Caco-2 (cell line): ENCODE results near the gene CS. TPM values are rescaled to one million over a fixed set of nuclear protein-coding genes. Genes with fewer than 3 reads are reported as not detected.

Source experiments
- BruUV-seq: library from RNA; stranded (reverse); fragments of 400-500 nt; replicated peaks from 2 replicates; lab custom pipeline; 2021; lab: Mats Ljungman, UMichigan
- CTCF ChIA-PET: fragments of 300-600 bp; sonication (Branson Sonifier 250); formaldehyde crosslinking; loops from one replicate; lab custom pipeline; 2022; ENCODE audit warnings: antibody characterized with exemption; lab: Charles Lee
- POLR2A ChIA-PET: fragments of 300-600 bp; sonication (Branson Sonifier 250); formaldehyde crosslinking; loops from one replicate; lab custom pipeline; 2022; ENCODE audit warnings: antibody characterized with exemption; lab: Charles Lee
- DNase-seq, 2 experiments: peaks; one replicate each; pipeline versions ENCODE4 v3.0.0 to v3.0.0-alpha.2; 2020 to 2022
- H3K27me3 ChIP-seq: replicated peaks from 2 replicates; pipeline ENCODE4 v1.6.0; 2011; ENCODE audit warnings: low read length; ENCODE audit not compliant: control insufficient read depth, insufficient read depth
- H3K36me3 ChIP-seq: 2 replicates; pipeline ENCODE4 v1.5.1; 2011; ENCODE audit warnings: low read length; ENCODE audit not compliant: control insufficient read depth, insufficient read depth
- H3K4me1 ChIP-seq: fragments of 250-450 bp; sonication (Bioruptor Pico); 2 replicates; pipeline ENCODE4 v1.5.1; 2020; ENCODE audit warnings: mild to moderate bottlenecking
- H3K4me3 ChIP-seq: 2 replicates; pipeline ENCODE4 v1.5.1; 2011; ENCODE audit warnings: low read depth, mild to moderate bottlenecking, control low read depth, low read length
- H3K9me3 ChIP-seq: fragments of 250-450 bp; sonication (Bioruptor Pico); 2 replicates; pipeline ENCODE4 v1.5.1; 2020; ENCODE audit warnings: mild to moderate bottlenecking, moderate library complexity
- H3K27ac Mint-ChIP-seq: one replicate; pipeline ENCODE4 v1.8.0; 2022; ENCODE audit warnings: mixed read lengths; ENCODE audit not compliant: unreplicated experiment
- H3K27me3 Mint-ChIP-seq: one replicate; pipeline ENCODE4 v1.8.0; 2022; ENCODE audit warnings: mixed read lengths; ENCODE audit not compliant: insufficient read depth, unreplicated experiment
- H3K36me3 Mint-ChIP-seq: one replicate; pipeline ENCODE4 v1.8.0; 2022; ENCODE audit warnings: mild to moderate bottlenecking, mixed read lengths; ENCODE audit not compliant: insufficient read depth, unreplicated experiment
- H3K4me1 Mint-ChIP-seq: one replicate; pipeline ENCODE4 v1.8.0; 2022; ENCODE audit warnings: low read depth, mixed read lengths; ENCODE audit not compliant: unreplicated experiment
- H3K4me3 Mint-ChIP-seq: one replicate; pipeline ENCODE4 v1.8.0; 2022; ENCODE audit warnings: mild to moderate bottlenecking, moderate library complexity, mixed read lengths; ENCODE audit not compliant: unreplicated experiment
- H3K9me3 Mint-ChIP-seq: one replicate; pipeline ENCODE4 v1.8.0; 2022; ENCODE audit warnings: mixed read lengths; ENCODE audit not compliant: unreplicated experiment
- CTCF ChIP-seq, 2 experiments: fragments of 200-600 bp in 1 of 2; IDR thresholded peaks; 1 replicate in 1 of 2; 2 replicates in 1 of 2; pipeline versions ENCODE4 v1.5.1 to v1.8.0; 2011 to 2022; ENCODE audit warnings: antibody characterized with exemption in 1 of 2, control low read depth in 1 of 2, inconsistent platforms in 1 of 2, low read depth in 1 of 2, low read length in 1 of 2, mild to moderate bottlenecking in 1 of 2, moderate library complexity in 1 of 2; ENCODE audit not compliant: insufficient read depth in 1 of 2, severe bottlenecking in 1 of 2, unreplicated experiment in 1 of 2
- intact Hi-C: fragments of 100-400 bp; cut with micrococcal nuclease; formaldehyde crosslinking; loops from one replicate; pipeline ENCODE4 v1.10.0; 2022; ENCODE audit not compliant: unreplicated experiment
- total RNA-seq: library from RNA; stranded (reverse); gene quantifications from 2 replicates; pipeline ENCODE4 v1.2.3, GENCODE V29; 2022

CS gene
- total RNA-seq, 1 experiment from 2014 or later, result 241 TPM

- H3K36me3 ChIP-seq, result no peaks in the 10 kb centered on the region
- no peak overlapping the region for H3K4me3 ChIP-seq
- DNase-seq, result no peak
- POLR2A ChIA-PET, result no interaction called here
- H3K27me3 Mint-ChIP-seq, result no peaks in the 10 kb centered on the region
- H3K9me3 ChIP-seq, result no peaks in the 10 kb centered on the region
- no peak overlapping the region for H3K27ac Mint-ChIP-seq
- no peak for TF ChIP-seq CTCF (IDR thresholded peaks at IDR 0.05; ENCODE audit: insufficient read depth in 1 of 2, low read depth in 1 of 2, low read length in 1 of 2, severe bottlenecking in 1 of 2, unreplicated experiment in 1 of 2)
- CTCF ChIA-PET, result no interaction called here
- H3K4me1 Mint-ChIP-seq, result peaks cover 9% of the 10 kb centered on the region
- H3K9me3 Mint-ChIP-seq, result no peaks in the 10 kb centered on the region
- H3K36me3 Mint-ChIP-seq, result peaks cover 36% of the 10 kb centered on the region
- BruUV-seq, result no TSS peak
- no peaks in the 10 kb centered on the region for H3K27me3 ChIP-seq
- H3K4me3 Mint-ChIP-seq, result no peak overlapping the region
- intact Hi-C loops, result no loop called here
- H3K4me1 ChIP-seq, result peaks cover 10% of the 10 kb centered on the region
These were observed 4.9 kb upstream of the CS start for GRCh38 chr12:56304872-56305590.

DNA sequence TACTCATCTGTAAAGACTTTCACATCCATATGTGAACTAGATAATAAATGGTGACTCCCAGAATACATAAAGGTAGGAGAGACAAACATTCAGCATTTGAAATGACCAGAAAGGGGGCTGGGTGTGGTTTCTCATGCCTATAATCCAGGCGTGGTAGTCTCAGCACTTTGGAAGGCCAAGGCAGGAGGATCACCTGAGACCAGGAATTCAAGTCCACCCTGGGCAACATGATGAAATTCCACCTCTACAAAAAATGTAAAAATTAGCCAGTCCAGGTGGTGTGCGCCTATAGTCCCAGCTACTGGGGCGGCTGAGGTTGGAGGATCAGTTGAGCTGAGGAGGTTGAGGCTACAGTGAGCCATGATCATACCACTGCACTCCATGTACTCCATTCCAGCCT is 4.1 kb upstream of the CS start:
- H3K4me1 ChIP-seq, result peaks cover 10% of the 10 kb centered on the region
- POLR2A ChIA-PET, result no interaction called here
- no peak for TF ChIP-seq CTCF (IDR thresholded peaks at IDR 0.05; ENCODE audit: insufficient read depth in 1 of 2, low read depth in 1 of 2, low read length in 1 of 2, severe bottlenecking in 1 of 2, unreplicated experiment in 1 of 2)
- no peaks in the 10 kb centered on the region for H3K36me3 ChIP-seq
- Mint-ChIP-seq H3K27me3 (no peaks in the 10 kb centered on the region), H3K9me3 (no peaks in the 10 kb centered on the region), H3K27ac (no peak overlapping the region), H3K36me3 (peaks cover 39% of the 10 kb centered on the region), H3K4me3 (no peak overlapping the region), H3K4me1 (peaks cover 9% of the 10 kb centered on the region)
- no peak for DNase-seq
- no peaks in the 10 kb centered on the region for H3K9me3 ChIP-seq
- BruUV-seq, result no TSS peak
- no peaks in the 10 kb centered on the region for H3K27me3 ChIP-seq
- no peak overlapping the region for H3K4me3 ChIP-seq
- CTCF ChIA-PET, result no interaction called here
- intact Hi-C loops, result no loop called here

DNA sequence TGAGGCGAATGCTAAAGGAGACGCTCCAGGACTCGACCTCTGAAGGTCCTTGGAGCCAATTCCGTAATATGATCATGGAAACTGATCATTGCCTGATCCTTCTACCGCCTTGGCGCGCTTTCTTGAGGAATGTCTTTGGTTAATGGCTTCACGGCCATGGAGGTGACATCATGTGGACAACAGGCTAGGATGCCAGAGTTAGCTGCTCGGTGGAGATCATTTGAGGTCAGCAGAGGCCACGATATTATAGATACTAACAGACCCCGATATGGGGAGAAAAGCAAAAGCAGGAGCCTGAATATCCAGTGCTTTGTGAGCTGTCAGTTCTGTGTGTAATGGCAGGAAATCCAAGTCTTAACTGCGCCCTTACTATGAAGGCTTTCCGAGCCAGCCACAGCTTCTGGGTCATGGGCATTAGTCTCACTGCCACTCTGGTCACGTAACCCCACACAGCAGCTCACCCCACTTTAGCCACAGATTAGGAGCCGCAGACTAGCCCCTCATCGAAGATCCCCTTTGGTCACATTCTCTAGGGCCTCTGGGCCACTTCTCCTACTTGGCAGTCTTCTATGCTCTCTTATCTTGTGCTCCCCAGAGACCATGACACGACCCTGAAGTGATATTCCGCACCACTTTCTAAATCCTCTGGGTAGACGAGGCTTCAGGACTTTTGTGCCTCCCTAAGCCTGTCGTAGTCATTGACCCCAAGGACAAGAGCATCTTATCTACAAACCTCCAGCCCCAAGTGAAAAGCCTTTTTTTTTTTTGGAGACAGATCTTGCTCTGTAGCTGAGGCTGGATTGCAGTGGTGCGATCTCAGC is 724 bp upstream of the CS start:
- H3K36me3 Mint-ChIP-seq, result peaks cover 63% of the 10 kb centered on the region
- no peak for TF ChIP-seq CTCF (IDR thresholded peaks at IDR 0.05; ENCODE audit: insufficient read depth in 1 of 2, low read depth in 1 of 2, low read length in 1 of 2, severe bottlenecking in 1 of 2, unreplicated experiment in 1 of 2)
- Histone ChIP-seq H3K27me3 (no peaks in the 10 kb centered on the region), H3K9me3 (no peaks in the 10 kb centered on the region), H3K36me3 (no peaks in the 10 kb centered on the region), H3K4me1 (peaks cover 10% of the 10 kb centered on the region), H3K4me3 (peak overlapping the region; percentile 39)
- peak overlapping the region; percentile 94 for H3K4me3 Mint-ChIP-seq
- peak overlapping the region; percentile 95 for H3K27ac Mint-ChIP-seq
- CTCF ChIA-PET, result interaction anchor here (0.6 to 1.0 kb wide), 4 partner anchors 79 to 256 kb away, joined by 4 to 8 read pairs (median 4); partner anchors contain the start of genes RNF41 and ZC3H10
- intact Hi-C loops, result loop anchor here (1.0 to 2.0 kb wide), 5 partner anchors 10 to 110 kb away; partner anchors contain the start of genes COQ10A and SLC39A5
- POLR2A ChIA-PET, result interaction anchor here (0.5 to 0.8 kb wide), 3 partner anchors 9 to 176 kb away, joined by 3 read pairs; no protein-coding TSS in a partner anchor
- TSS peak; percentile 96 for BruUV-seq
- H3K27me3 Mint-ChIP-seq, result no peaks in the 10 kb centered on the region
- DNase-seq, result no peak
- peaks cover 17% of the 10 kb centered on the region for H3K4me1 Mint-ChIP-seq
- H3K9me3 Mint-ChIP-seq, result no peaks in the 10 kb centered on the region
